Loucy (cell line): ENCODE data around the gene SLC9A3.

Source experiments
- H2AFZ ChIP-seq: fragments of 200-600 bp; sonication (generic); 2 replicates; pipeline ENCODE4 v1.6.0; 2016; ENCODE audit warnings: antibody characterized with exemption, mild to moderate bottlenecking, low read length, moderate library complexity
- H3F3A ChIP-seq: fragments of 200-600 bp; 2 replicates; pipeline ENCODE4 v1.6.0; 2016; ENCODE audit warnings: antibody characterized with exemption, low read depth, mild to moderate bottlenecking
- H3K27me3 ChIP-seq: fragments of 200-600 bp; sonication (generic); 2 replicates; pipeline ENCODE4 v1.6.1; 2014; ENCODE audit warnings: low read length, mild to moderate bottlenecking; ENCODE audit not compliant: insufficient read depth, poor library complexity, severe bottlenecking
- H3K36me3 ChIP-seq: fragments of 200-600 bp; sonication (generic); 2 replicates; pipeline ENCODE4 v1.6.1; 2016; ENCODE audit warnings: low read length; ENCODE audit not compliant: insufficient read depth
- H3K4me1 ChIP-seq: fragments of 200-600 bp; sonication (generic); 2 replicates; pipeline ENCODE4 v1.5.1; 2014; ENCODE audit warnings: low read length, mild to moderate bottlenecking; ENCODE audit not compliant: insufficient read depth, poor library complexity, severe bottlenecking
- H3K4me2 ChIP-seq: fragments of 200-600 bp; sonication (generic); 2 replicates; pipeline ENCODE4 v1.6.0; 2014; ENCODE audit warnings: antibody characterized with exemption, low read length, low read depth, mild to moderate bottlenecking; ENCODE audit not compliant: poor library complexity, severe bottlenecking
- H3K4me3 ChIP-seq: fragments of 200-600 bp; sonication (generic); 2 replicates; pipeline ENCODE4 v1.5.1; 2014; ENCODE audit warnings: low read length, mild to moderate bottlenecking, mixed read lengths; ENCODE audit not compliant: poor library complexity, severe bottlenecking
- H3K79me2 ChIP-seq: fragments of 200-600 bp; sonication (generic); 2 replicates; pipeline ENCODE4 v1.6.1; 2014; ENCODE audit warnings: low read length; ENCODE audit not compliant: insufficient read depth
- H3K9ac ChIP-seq: fragments of 200-600 bp; sonication (generic); 2 replicates; pipeline ENCODE4 v1.6.0; 2014; ENCODE audit warnings: mild to moderate bottlenecking, low read depth, low read length, moderate library complexity; ENCODE audit not compliant: poor library complexity, severe bottlenecking
- H3K9me2 ChIP-seq: fragments of 200-600 bp; sonication (generic); replicated peaks from 2 replicates; pipeline ENCODE4 v1.6.1; 2016; ENCODE audit warnings: low read depth, low read length, mixed read lengths
- H3K9me3 ChIP-seq: fragments of 200-600 bp; sonication (generic); 2 replicates; pipeline ENCODE4 v1.6.1; 2014; ENCODE audit warnings: mild to moderate bottlenecking, antibody characterized with exemption, low read length, low read depth; ENCODE audit not compliant: insufficient read depth
- H4K20me1 ChIP-seq: fragments of 200-600 bp; sonication (generic); 2 replicates; pipeline ENCODE4 v1.6.0; 2014; ENCODE audit warnings: antibody characterized with exemption, low read length, mild to moderate bottlenecking; ENCODE audit not compliant: insufficient read depth, poor library complexity, severe bottlenecking
- EZH2phosphoT487 ChIP-seq: fragments of 200-600 bp; IDR thresholded peaks from 2 replicates; pipeline ENCODE4 v1.6.1; 2018; ENCODE audit warnings: antibody characterized with exemption, mild to moderate bottlenecking, moderate library complexity, borderline replicate concordance
- TF ChIP-seq, protein P1 (sequence below): fragments of 200-600 bp; sonication (generic); conservative IDR thresholded peaks from 2 replicates; pipeline ENCODE4 v1.5.1; 2014; ENCODE audit warnings: mild to moderate bottlenecking, antibody characterized with exemption, low read length

SLC9A3 gene

DNA sequence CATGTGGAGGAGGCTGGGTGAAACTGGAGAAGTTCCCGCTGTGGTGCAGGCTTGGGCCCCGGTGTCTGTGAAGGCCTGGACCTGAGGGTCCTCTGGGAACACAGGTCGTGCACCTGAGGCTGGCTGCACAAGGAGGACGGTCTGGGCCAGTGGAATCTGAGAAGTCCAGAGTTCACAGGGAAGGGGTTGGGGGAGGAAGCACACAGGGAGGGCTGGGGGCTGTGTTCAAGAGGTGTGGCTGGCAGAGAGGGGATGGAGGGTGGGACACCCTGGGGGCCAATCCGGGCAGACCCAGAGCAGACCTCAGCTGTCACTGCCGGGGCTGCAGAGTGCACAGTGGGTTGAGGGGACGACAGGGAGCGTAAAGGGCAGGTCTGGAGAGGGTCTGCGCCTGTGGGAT, 2.6 kb downstream of the SLC9A3 start:
- Histone ChIP-seq H3K4me3 (no peak overlapping the region), H3K9ac (no peak overlapping the region), H3K27me3 (no peaks in the 10 kb centered on the region), H2AFZ (no peak overlapping the region), H4K20me1 (no peaks in the 10 kb centered on the region), H3K9me2 (no peaks in the 10 kb centered on the region), H3F3A (no peaks in the 10 kb centered on the region), H3K4me1 (peaks cover 15% of the 10 kb centered on the region), H3K9me3 (no peaks in the 10 kb centered on the region), H3K4me2 (no peak overlapping the region), H3K79me2 (no peaks in the 10 kb centered on the region), H3K36me3 (no peaks in the 10 kb centered on the region)
- no peak for TF ChIP-seq EZH2phosphoT487
- TF ChIP-seq, protein P1, sequence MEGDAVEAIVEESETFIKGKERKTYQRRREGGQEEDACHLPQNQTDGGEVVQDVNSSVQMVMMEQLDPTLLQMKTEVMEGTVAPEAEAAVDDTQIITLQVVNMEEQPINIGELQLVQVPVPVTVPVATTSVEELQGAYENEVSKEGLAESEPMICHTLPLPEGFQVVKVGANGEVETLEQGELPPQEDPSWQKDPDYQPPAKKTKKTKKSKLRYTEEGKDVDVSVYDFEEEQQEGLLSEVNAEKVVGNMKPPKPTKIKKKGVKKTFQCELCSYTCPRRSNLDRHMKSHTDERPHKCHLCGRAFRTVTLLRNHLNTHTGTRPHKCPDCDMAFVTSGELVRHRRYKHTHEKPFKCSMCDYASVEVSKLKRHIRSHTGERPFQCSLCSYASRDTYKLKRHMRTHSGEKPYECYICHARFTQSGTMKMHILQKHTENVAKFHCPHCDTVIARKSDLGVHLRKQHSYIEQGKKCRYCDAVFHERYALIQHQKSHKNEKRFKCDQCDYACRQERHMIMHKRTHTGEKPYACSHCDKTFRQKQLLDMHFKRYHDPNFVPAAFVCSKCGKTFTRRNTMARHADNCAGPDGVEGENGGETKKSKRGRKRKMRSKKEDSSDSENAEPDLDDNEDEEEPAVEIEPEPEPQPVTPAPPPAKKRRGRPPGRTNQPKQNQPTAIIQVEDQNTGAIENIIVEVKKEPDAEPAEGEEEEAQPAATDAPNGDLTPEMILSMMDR: no peak

GRCh38 chr5:520850-521226, 3.4 kb downstream of the SLC9A3 start:
- Histone ChIP-seq H3K27me3 (no peaks in the 10 kb centered on the region), H3F3A (no peaks in the 10 kb centered on the region), H3K9me2 (no peaks in the 10 kb centered on the region), H2AFZ (no peak overlapping the region), H3K4me2 (no peak overlapping the region), H3K4me3 (no peak overlapping the region), H3K9me3 (no peaks in the 10 kb centered on the region), H3K4me1 (peaks cover 11% of the 10 kb centered on the region), H3K9ac (no peak overlapping the region), H3K36me3 (no peaks in the 10 kb centered on the region), H4K20me1 (no peaks in the 10 kb centered on the region), H3K79me2 (no peaks in the 10 kb centered on the region)
- TF ChIP-seq, protein P1: no peak
- no peak for TF ChIP-seq EZH2phosphoT487

- peaks cover 11% of the 10 kb centered on the region for H3K4me1 ChIP-seq
- no peak overlapping the region for H2AFZ ChIP-seq
- H3K9me2 ChIP-seq: no peaks in the 10 kb centered on the region
- H3K4me3 ChIP-seq: no peak overlapping the region
- no peaks in the 10 kb centered on the region for H3K79me2 ChIP-seq
- no peaks in the 10 kb centered on the region for H4K20me1 ChIP-seq
- H3K9me3 ChIP-seq: no peaks in the 10 kb centered on the region
- no peak for TF ChIP-seq EZH2phosphoT487
- TF ChIP-seq, protein P1: no peak
- no peak overlapping the region for H3K9ac ChIP-seq
- H3F3A ChIP-seq: no peaks in the 10 kb centered on the region
- H3K36me3 ChIP-seq: no peaks in the 10 kb centered on the region
- H3K27me3 ChIP-seq: no peaks in the 10 kb centered on the region
- H3K4me2 ChIP-seq: no peak overlapping the region
These were observed 3.9 kb downstream of the SLC9A3 start for GRCh38 chr5:520196-520849.
